ENCODE measurements around the gene SORD. TPM values are rescaled to one million over a fixed set of nuclear protein-coding genes. Genes with fewer than 3 reads are reported as not detected.

SORD gene
- total RNA-seq, 1 donor from 2014 or later = 36.7 TPM

DNA sequence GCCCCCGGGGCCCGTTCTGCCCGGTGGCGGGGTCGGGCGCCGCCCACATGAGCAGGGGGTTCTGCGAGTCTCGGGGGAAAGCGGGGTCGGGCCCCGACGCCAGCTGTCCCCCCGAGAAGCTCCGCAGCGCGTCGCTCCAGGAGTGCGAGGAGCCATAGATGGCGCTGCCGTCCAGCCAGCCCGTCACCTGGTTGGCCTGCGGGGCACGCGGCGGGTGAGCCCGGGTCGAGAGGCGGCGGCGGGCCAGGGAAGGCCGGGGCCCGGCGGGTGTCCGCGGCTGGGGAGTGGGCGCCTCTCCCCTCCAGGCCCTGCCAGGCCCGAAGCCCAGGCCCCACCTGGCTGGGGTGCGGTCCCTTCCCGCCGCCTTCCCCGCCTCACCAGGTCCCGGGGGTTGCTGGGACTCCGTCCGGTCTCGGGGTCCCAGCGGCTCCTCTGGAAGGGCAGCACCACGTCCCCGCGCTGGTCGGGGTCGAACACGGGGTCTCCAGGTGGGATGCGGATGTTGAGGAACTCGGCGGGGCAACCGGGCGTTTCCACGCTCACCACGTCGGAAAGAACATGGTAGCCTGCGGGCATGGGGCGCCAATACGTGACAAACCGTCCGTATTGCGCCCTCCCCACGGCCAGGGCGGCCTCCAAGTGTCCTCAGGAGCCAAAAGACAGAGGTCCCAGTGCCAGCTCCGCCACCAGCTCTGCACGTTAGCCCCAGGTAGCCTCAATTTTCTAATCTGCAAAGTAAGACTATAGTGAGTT is 88.6 kb downstream of the SORD start:
- no peak overlapping the region for H3K4me3 ChIP-seq
- H3K27me3 Mint-ChIP-seq (ENCODE audit: insufficient read depth, low read depth) = peaks cover 74% of the 10 kb centered on the region

DNA sequence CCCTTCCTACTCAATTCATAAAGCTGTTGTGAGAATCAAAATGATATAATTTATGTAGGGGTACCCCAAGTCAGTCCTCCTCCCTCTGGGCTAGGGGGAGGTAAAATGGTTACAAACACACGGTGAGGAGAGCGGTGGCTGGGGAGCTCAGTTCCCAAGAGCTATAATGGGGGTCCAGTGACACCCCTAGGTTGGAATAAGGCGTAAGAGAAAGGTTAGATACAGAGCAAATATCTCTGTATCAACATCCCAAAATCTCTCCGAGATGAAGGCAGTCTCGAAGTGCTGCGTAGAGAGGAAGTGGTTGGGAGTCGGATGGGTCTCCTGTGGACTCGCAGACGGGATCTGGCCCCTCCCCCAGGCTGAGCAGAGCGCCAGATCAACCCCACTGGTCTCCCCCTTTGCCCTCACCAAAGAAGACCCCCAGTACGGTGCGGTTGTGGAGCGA is 89.2 kb downstream of the SORD start:
- H3K4me1 ChIP-seq = no peaks in the 10 kb centered on the region
- peaks cover 91% of the 10 kb centered on the region for H3K27me3 ChIP-seq
- peaks cover 27% of the 10 kb centered on the region for H4K20me1 ChIP-seq (ENCODE audit: low read depth)
- no peak overlapping the region for H3K27ac ChIP-seq
- H3K79me2 ChIP-seq (ENCODE audit: low read depth) = no peaks in the 10 kb centered on the region
- H3K27ac Mint-ChIP-seq = no peak overlapping the region
- TF ChIP-seq, protein P1, sequence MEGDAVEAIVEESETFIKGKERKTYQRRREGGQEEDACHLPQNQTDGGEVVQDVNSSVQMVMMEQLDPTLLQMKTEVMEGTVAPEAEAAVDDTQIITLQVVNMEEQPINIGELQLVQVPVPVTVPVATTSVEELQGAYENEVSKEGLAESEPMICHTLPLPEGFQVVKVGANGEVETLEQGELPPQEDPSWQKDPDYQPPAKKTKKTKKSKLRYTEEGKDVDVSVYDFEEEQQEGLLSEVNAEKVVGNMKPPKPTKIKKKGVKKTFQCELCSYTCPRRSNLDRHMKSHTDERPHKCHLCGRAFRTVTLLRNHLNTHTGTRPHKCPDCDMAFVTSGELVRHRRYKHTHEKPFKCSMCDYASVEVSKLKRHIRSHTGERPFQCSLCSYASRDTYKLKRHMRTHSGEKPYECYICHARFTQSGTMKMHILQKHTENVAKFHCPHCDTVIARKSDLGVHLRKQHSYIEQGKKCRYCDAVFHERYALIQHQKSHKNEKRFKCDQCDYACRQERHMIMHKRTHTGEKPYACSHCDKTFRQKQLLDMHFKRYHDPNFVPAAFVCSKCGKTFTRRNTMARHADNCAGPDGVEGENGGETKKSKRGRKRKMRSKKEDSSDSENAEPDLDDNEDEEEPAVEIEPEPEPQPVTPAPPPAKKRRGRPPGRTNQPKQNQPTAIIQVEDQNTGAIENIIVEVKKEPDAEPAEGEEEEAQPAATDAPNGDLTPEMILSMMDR (IDR thresholded peaks at IDR 0.05) = no peak
- TF ChIP-seq EZH2phosphoT487 (IDR thresholded peaks at IDR 0.05) = peak; percentile 19
- no peak for TF ChIP-seq EZH2 (IDR thresholded peaks at IDR 0.05)
- peaks cover 16% of the 10 kb centered on the region for H3K4me1 Mint-ChIP-seq
- H2AFZ ChIP-seq (replicated peaks) = peak overlapping the region; percentile 9
- peaks cover 79% of the 10 kb centered on the region for H3K27me3 Mint-ChIP-seq (ENCODE audit: insufficient read depth, low read depth)
- peak overlapping the region; percentile 59 for H3K4me3 Mint-ChIP-seq
- H3K9me3 Mint-ChIP-seq = peaks cover 4% of the 10 kb centered on the region
- no peaks in the 10 kb centered on the region for H3F3A ChIP-seq (ENCODE audit: low read depth)
- no peak overlapping the region for H3K9ac ChIP-seq
- DNase-seq (ENCODE audit: low spot score) = no peak
- peak overlapping the region; percentile 13 for H3K4me3 ChIP-seq
- H3K36me3 Mint-ChIP-seq = no peaks in the 10 kb centered on the region
- H3K4me2 ChIP-seq = peak overlapping the region; percentile 65
- H3K36me3 ChIP-seq = no peaks in the 10 kb centered on the region
- H3K9me3 ChIP-seq (ENCODE audit: low read depth) = no peaks in the 10 kb centered on the region

More for the DNA sequence above, 88.6 kb downstream of the SORD start:
- Histone ChIP-seq H3K79me2 (ENCODE audit: low read depth) (no peaks in the 10 kb centered on the region), H3K9ac (no peak overlapping the region), H3K4me1 (no peaks in the 10 kb centered on the region), H3K27me3 (peaks cover 91% of the 10 kb centered on the region), H3F3A (ENCODE audit: low read depth) (no peaks in the 10 kb centered on the region), H3K4me2 (peak overlapping the region; percentile 65), H3K27ac (no peak overlapping the region), H2AFZ (replicated peaks) (no peak overlapping the region), H3K9me3 (ENCODE audit: low read depth) (no peaks in the 10 kb centered on the region), H3K36me3 (no peaks in the 10 kb centered on the region), H4K20me1 (ENCODE audit: low read depth) (peaks cover 27% of the 10 kb centered on the region)
- DNase-seq (ENCODE audit: low spot score) = peak; percentile 35
- H3K9me3 Mint-ChIP-seq = peaks cover 4% of the 10 kb centered on the region
- H3K27ac Mint-ChIP-seq = no peak overlapping the region
- TF ChIP-seq, protein P1 (IDR thresholded peaks at IDR 0.05) = peak; percentile 12
- TF ChIP-seq EZH2 (IDR thresholded peaks at IDR 0.05) = no peak
- peaks cover 16% of the 10 kb centered on the region for H3K4me1 Mint-ChIP-seq
- peak overlapping the region; percentile 59 for H3K4me3 Mint-ChIP-seq
- no peaks in the 10 kb centered on the region for H3K36me3 Mint-ChIP-seq

DNA sequence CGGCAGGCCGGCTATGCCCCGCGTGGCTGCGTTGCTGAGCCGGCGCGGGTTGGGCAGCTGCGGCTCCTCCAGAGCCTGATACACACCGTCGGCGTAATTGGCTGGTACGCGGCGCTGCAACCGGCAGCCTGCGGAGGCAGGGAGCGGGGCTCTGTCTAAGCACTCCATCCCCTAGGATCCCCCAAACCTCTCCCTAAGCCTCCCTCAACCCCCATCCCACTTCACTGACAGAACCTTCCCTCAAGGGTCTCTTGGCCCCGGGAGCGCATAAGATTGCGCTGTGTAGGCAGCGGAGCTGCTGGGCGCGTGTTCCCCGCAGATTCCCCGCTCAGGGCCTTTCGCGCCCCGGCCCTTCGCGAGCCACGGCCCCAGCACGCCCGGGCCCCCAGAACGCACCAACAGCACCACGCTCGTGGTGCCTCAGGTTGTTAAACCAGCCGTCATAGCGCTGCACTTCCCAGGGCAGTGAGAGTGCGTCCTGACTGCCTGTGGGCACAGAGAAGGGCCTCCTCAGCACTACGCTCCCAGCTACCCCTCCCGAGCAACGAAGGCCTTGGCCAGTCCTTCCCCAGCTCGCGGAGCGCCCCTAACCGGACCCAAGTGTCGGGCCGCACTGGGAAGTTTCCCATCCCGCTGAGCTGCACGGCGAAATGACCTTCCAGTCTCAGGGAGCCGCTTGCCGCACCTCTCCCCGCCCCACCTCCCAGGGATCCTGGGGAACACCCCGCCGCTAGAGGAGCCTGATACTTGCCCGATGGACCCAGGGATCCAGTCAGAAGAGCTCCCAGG is 89.8 kb downstream of the SORD start:
- H4K20me1 ChIP-seq (ENCODE audit: low read depth) = peaks cover 27% of the 10 kb centered on the region

More for the DNA sequence above, 89.8 kb downstream of the SORD start:
- peak overlapping the region; percentile 59 for H3K4me3 Mint-ChIP-seq
- Histone ChIP-seq H3K27ac (no peak overlapping the region), H3K27me3 (peaks cover 96% of the 10 kb centered on the region), H3K9me3 (ENCODE audit: low read depth) (no peaks in the 10 kb centered on the region), H2AFZ (replicated peaks) (peak overlapping the region; percentile 9), H3K4me1 (no peaks in the 10 kb centered on the region), H3F3A (ENCODE audit: low read depth) (no peaks in the 10 kb centered on the region), H3K36me3 (no peaks in the 10 kb centered on the region), H3K4me3 (peak overlapping the region; percentile 13), H3K4me2 (peak overlapping the region; percentile 65), H3K9ac (no peak overlapping the region), H3K79me2 (ENCODE audit: low read depth) (no peaks in the 10 kb centered on the region)
- H3K27ac Mint-ChIP-seq = no peak overlapping the region
- peaks cover 83% of the 10 kb centered on the region for H3K27me3 Mint-ChIP-seq (ENCODE audit: insufficient read depth, low read depth)
- DNase-seq (ENCODE audit: low spot score) = peak; percentile 61
- peaks cover 4% of the 10 kb centered on the region for H3K9me3 Mint-ChIP-seq
- H3K4me1 Mint-ChIP-seq = peaks cover 21% of the 10 kb centered on the region
- TF ChIP-seq EZH2 (IDR thresholded peaks at IDR 0.05) = peak; percentile 84
- TF ChIP-seq, protein P1 (IDR thresholded peaks at IDR 0.05) = no peak
- peak; percentile 19 for TF ChIP-seq EZH2phosphoT487 (IDR thresholded peaks at IDR 0.05)
- H3K36me3 Mint-ChIP-seq = no peaks in the 10 kb centered on the region
